GM18907 (cell line): Measurements from ENCODE around the gene DUSP10.

Experiments
- ATAC-seq: cut with Tn5 transposase; IDR thresholded peaks from one replicate; pipeline ENCODE4 v1.9.1; 2021; ENCODE audit warnings: mild to moderate bottlenecking, moderate library complexity; ENCODE audit not compliant: unreplicated experiment

DUSP10 gene

GRCh38 chr1:221655766-221656305 lies 86.1 kb downstream of the DUSP10 start:
- ATAC-seq: no peak
